Measurements from ENCODE around the gene NUDT4. TPM values are rescaled to one million over a fixed set of nuclear protein-coding genes. Genes with fewer than 3 reads are reported as not detected.

Gene NUDT4
- total and polyA plus RNA-seq, 2 of the 13 experiments (the other 11 are each of a cell fraction or from before 2014, with no cell fraction given) = 37.3 to 70.1 TPM

GRCh38 chr12:93442411-93443340 lies 65.0 kb downstream of the NUDT4 start (continued):
- TF ChIP-seq ZNF101 (CRISPR knock-in tag; IDR thresholded peaks at IDR 0.05; ENCODE audit: borderline replicate concordance, low read depth) (no peak), SMAD3 (CRISPR knock-in tag; IDR thresholded peaks at IDR 0.05) (no peak), BORCS8-MEF2B (CRISPR knock-in tag; IDR thresholded peaks at IDR 0.05) (no peak), POLR2A (IDR thresholded peaks at IDR 0.05; ENCODE audit: insufficient read depth in 1 of 2, low read depth in 2 of 2, low read length in 2 of 2) (no peak; a peak in 1 of 4 replicates), PLSCR1 (CRISPR knock-in tag; IDR thresholded peaks at IDR 0.05; ENCODE audit: borderline replicate concordance) (no peak), ZNF292 (CRISPR knock-in tag; IDR thresholded peaks at IDR 0.05; ENCODE audit: borderline replicate concordance, low read depth) (no peak), ZNF276 (CRISPR knock-in tag; IDR thresholded peaks at IDR 0.05; ENCODE audit: low read depth) (no peak), ASH2L (IDR thresholded peaks at IDR 0.05; ENCODE audit: insufficient read length, low read depth, low read length) (no peak), ATF7-NPFF (CRISPR knock-in tag; IDR thresholded peaks at IDR 0.05; ENCODE audit: low read depth) (no peak), ZNF24 (IDR thresholded peaks at IDR 0.05) (no peak), ARID4A (CRISPR knock-in tag; IDR thresholded peaks at IDR 0.05; ENCODE audit: borderline replicate concordance) (no peak), HNF4A (CRISPR knock-in tag; IDR thresholded peaks at IDR 0.05) (no peak), XBP1 (CRISPR knock-in tag; IDR thresholded peaks at IDR 0.05) (no peak), ZNF446 (CRISPR knock-in tag; IDR thresholded peaks at IDR 0.05) (no peak), ZNF879 (CRISPR knock-in tag; IDR thresholded peaks at IDR 0.05) (no peak), MXD1 (CRISPR knock-in tag; IDR thresholded peaks at IDR 0.05) (no peak), EHMT2 (IDR thresholded peaks at IDR 0.05; ENCODE audit: borderline replicate concordance, low read depth, low read length) (no peak), ZNF7 (CRISPR knock-in tag; IDR thresholded peaks at IDR 0.05) (no peak), ZNF260 (CRISPR knock-in tag; IDR thresholded peaks at IDR 0.05; ENCODE audit: borderline replicate concordance, low read depth) (no peak)

Data from HepG2 (cell line).